CD14-positive monocyte (primary cell): ENCODE data around the gene FKBP7. TPM values are rescaled to one million over a fixed set of nuclear protein-coding genes. Genes with fewer than 3 reads are reported as not detected.

Experiments
- DNase-seq, 3 donors: peaks; one replicate each; pipeline ENCODE4 v3.0.0-alpha.2; 2011 to 2022
- H2AFZ ChIP-seq: 2 replicates; pipeline ENCODE4 v1.6.0; 2012; ENCODE audit warnings: mild to moderate bottlenecking, low read depth, low read length, inconsistent platforms; ENCODE audit not compliant: insufficient read depth, poor library complexity, severe bottlenecking
- H3K27ac ChIP-seq, 2 donors: 1 replicate in 1 of 2; 2 replicates in 1 of 2; pipeline ENCODE4 v1.5.1; 2012 to 2013; ENCODE audit warnings: low read length in 2 of 2, control low read depth in 1 of 2, inconsistent platforms in 1 of 2, low read depth in 1 of 2, mild to moderate bottlenecking in 1 of 2
- H3K27me3 ChIP-seq, 2 donors: one replicate each; pipeline versions ENCODE4 v1.6.0 to v1.6.1; 2011 to 2013; ENCODE audit warnings: low read length in 2 of 2; ENCODE audit not compliant: control insufficient read depth in 2 of 2, insufficient read depth in 2 of 2
- H3K36me3 ChIP-seq, 2 donors: replicated peaks in 1 of 2; 1 replicate in 1 of 2; 2 replicates in 1 of 2; pipeline versions ENCODE4 v1.5.1 to v1.6.1; 2012 to 2013; ENCODE audit warnings: low read length in 2 of 2, control low read depth in 1 of 2, inconsistent platforms in 1 of 2, mild to moderate bottlenecking in 1 of 2; ENCODE audit not compliant: insufficient read depth in 2 of 2, control insufficient read depth in 1 of 2
- H3K4me1 ChIP-seq, 2 donors: 1 replicate in 1 of 2; 2 replicates in 1 of 2; pipeline versions ENCODE4 v1.5.1 to v1.6.1; 2012 to 2013; ENCODE audit warnings: low read length in 2 of 2, control low read depth in 1 of 2, inconsistent platforms in 1 of 2, mild to moderate bottlenecking in 1 of 2, moderate library complexity in 1 of 2; ENCODE audit not compliant: insufficient read depth in 2 of 2, control insufficient read depth in 1 of 2
- H3K4me2 ChIP-seq: replicated peaks from 2 replicates; pipeline ENCODE3; 2012; ENCODE audit warnings: low read length, moderate library complexity, mild to moderate bottlenecking; ENCODE audit not compliant: poor library complexity, severe bottlenecking; ENCODE audit errors: extremely low read depth
- H3K4me3 ChIP-seq, 3 experiments: fragments of 200-600 bp in 1 of 3; sonication (generic) in 1 of 3; replicated peaks in 1 of 3; 1 replicate in 2 of 3; 2 replicates in 1 of 3; pipeline ENCODE4 v1.5.1; 2011 to 2013; ENCODE audit warnings: low read length in 3 of 3, mild to moderate bottlenecking in 3 of 3, control low read depth in 2 of 3, low read depth in 2 of 3, inconsistent platforms in 1 of 3, moderate library complexity in 1 of 3
- H3K79me2 ChIP-seq: 2 replicates; pipeline ENCODE4 v1.6.0; 2012; ENCODE audit warnings: mild to moderate bottlenecking, control low read depth, inconsistent platforms, low read length, moderate library complexity; ENCODE audit not compliant: insufficient read depth
- H3K9ac ChIP-seq: 2 replicates; pipeline ENCODE4 v1.6.0; 2017; ENCODE audit warnings: low read length, mild to moderate bottlenecking; ENCODE audit not compliant: insufficient read depth, poor library complexity, severe bottlenecking
- H3K9me3 ChIP-seq, 2 donors: replicated peaks in 1 of 2; 1 replicate in 1 of 2; 2 replicates in 1 of 2; pipeline versions ENCODE4 v1.5.1 to v1.6.1; 2012 to 2013; ENCODE audit warnings: low read length in 2 of 2, control low read depth in 1 of 2; ENCODE audit not compliant: control insufficient read depth in 1 of 2, insufficient read depth in 1 of 2
- H4K20me1 ChIP-seq: 2 replicates; pipeline ENCODE4 v1.6.0; 2012; ENCODE audit warnings: mild to moderate bottlenecking, low read length, control low read depth, moderate library complexity; ENCODE audit not compliant: insufficient read depth
- H3K27ac Mint-ChIP-seq, 7 donors: one replicate each; pipeline ENCODE4 v1.8.0; 2020; ENCODE audit warnings: mild to moderate bottlenecking in 7 of 7, mixed read lengths in 7 of 7, moderate library complexity in 6 of 7, inconsistent platforms in 2 of 7
- H3K27me3 Mint-ChIP-seq, 3 donors: one replicate each; pipeline ENCODE4 v1.8.0; 2021 to 2022; ENCODE audit warnings: low read depth in 3 of 3, mild to moderate bottlenecking in 3 of 3, mixed read lengths in 3 of 3, moderate library complexity in 3 of 3, inconsistent platforms in 1 of 3
- H3K36me3 Mint-ChIP-seq, 2 donors: one replicate each; pipeline ENCODE4 v1.8.0; 2020; ENCODE audit warnings: mixed read lengths in 2 of 2, inconsistent platforms in 1 of 2, mild to moderate bottlenecking in 1 of 2
- H3K4me1 Mint-ChIP-seq: one replicate; pipeline ENCODE4 v1.8.0; 2020; ENCODE audit warnings: mild to moderate bottlenecking, mixed read lengths
- H3K4me3 Mint-ChIP-seq, 2 donors: one replicate each; pipeline ENCODE4 v1.8.0; 2020; ENCODE audit warnings: mild to moderate bottlenecking in 2 of 2, mixed read lengths in 2 of 2, moderate library complexity in 1 of 2
- H3K9me3 Mint-ChIP-seq, 7 donors: one replicate each; pipeline ENCODE4 v1.8.0; 2020 to 2022; ENCODE audit warnings: mixed read lengths in 7 of 7, mild to moderate bottlenecking in 6 of 7, moderate library complexity in 6 of 7, inconsistent platforms in 2 of 7
- CTCF ChIP-seq: fragments of 200-600 bp; IDR thresholded peaks from one replicate; pipeline ENCODE4 v1.8.0; 2022; ENCODE audit warnings: antibody characterized with exemption, mild to moderate bottlenecking
- WGBS: methylation state at CpG from one replicate; pipeline ENCODE4 v1.1.5; 2013; ENCODE audit warnings: missing lambda C conversion rate; ENCODE audit not compliant: insufficient coverage; 5-methylcytosine and 5-hydroxymethylcytosine counted together
- intact Hi-C, 2 donors: fragments of 100-400 bp; cut with micrococcal nuclease; formaldehyde crosslinking; loops; one replicate each; pipeline versions ENCODE4 v1.15.0 to v1.15.1; 2023
- polyA plus RNA-seq, 3 donors: library from polyadenylated mRNA; depleted of rRNA in 1 of 3; unstranded in 2 of 3; stranded (reverse) in 1 of 3; fragments of 300-500 nt in 2 of 3; fragments of >200 nt in 1 of 3; fragmentation: Illumina TruSeq in 2 of 3; gene quantifications; 1 replicate in 2 of 3; 2 replicates in 1 of 3; pipeline ENCODE4 v1.2.3, GENCODE V29; 2012 to 2021

Gene FKBP7
- polyA plus RNA-seq, 3 donors = 0.25 to 1.6 (median 0.57) TPM

GRCh38 chr2:178506101-178506500 is 27.7 kb upstream of the FKBP7 start:
- H3K4me1 Mint-ChIP-seq = peaks cover 2% of the 10 kb centered on the region
- H3K27me3 ChIP-seq = no peaks in the 10 kb centered on the region
- TF ChIP-seq CTCF = no peak
- H3K9me3 ChIP-seq = no peaks in the 10 kb centered on the region
- intact Hi-C loops = no loop called here
- H3K9ac ChIP-seq = no peak overlapping the region
- peak overlapping the region in 1 of 2 donors; percentile 12 for H3K27ac ChIP-seq
- no peak for DNase-seq
- H3K27me3 Mint-ChIP-seq = no peaks in the 10 kb centered on the region
- H3K36me3 ChIP-seq = peaks cover 60 to 80% of the 10 kb centered on the region in 2 donors
- no peak overlapping the region for H3K4me2 ChIP-seq
- no peaks in the 10 kb centered on the region for H3K4me1 ChIP-seq
- no peak overlapping the region for H3K4me3 Mint-ChIP-seq
- H3K27ac Mint-ChIP-seq = no peak overlapping the region
- H3K79me2 ChIP-seq = no peaks in the 10 kb centered on the region
- no peaks in the 10 kb centered on the region for H4K20me1 ChIP-seq
- no CpG with 5 or more reads among the region's 1 CpG for WGBS
- peaks cover 69 to 75% of the 10 kb centered on the region in 2 donors for H3K36me3 Mint-ChIP-seq
- no peak overlapping the region for H2AFZ ChIP-seq
- H3K4me3 ChIP-seq = no peak overlapping the region
- H3K9me3 Mint-ChIP-seq = no peaks in the 10 kb centered on the region

GRCh38 chr2:178502751-178503150 is 24.4 kb upstream of the FKBP7 start:
- no peaks in the 10 kb centered on the region for H3K9me3 ChIP-seq
- no peak for TF ChIP-seq CTCF
- no peaks in the 10 kb centered on the region for H3K79me2 ChIP-seq
- intact Hi-C loops = no loop called here
- H4K20me1 ChIP-seq = no peaks in the 10 kb centered on the region
- H3K4me1 ChIP-seq = no peaks in the 10 kb centered on the region
- DNase-seq = no peak
- no peak overlapping the region for H3K4me3 ChIP-seq
- no peak overlapping the region for H2AFZ ChIP-seq
- no peaks in the 10 kb centered on the region for H3K27me3 Mint-ChIP-seq
- H3K4me1 Mint-ChIP-seq = no peaks in the 10 kb centered on the region
- no peaks in the 10 kb centered on the region for H3K27me3 ChIP-seq
- no peak overlapping the region for H3K4me3 Mint-ChIP-seq
- no peaks in the 10 kb centered on the region for H3K9me3 Mint-ChIP-seq
- H3K9ac ChIP-seq = no peak overlapping the region
- H3K36me3 ChIP-seq = peaks cover 82 to 89% of the 10 kb centered on the region in 2 donors
- WGBS = no CpG with 5 or more reads among the region's 4 CpGs
- H3K27ac ChIP-seq = no peak overlapping the region
- H3K4me2 ChIP-seq = no peak overlapping the region
- H3K27ac Mint-ChIP-seq = no peak overlapping the region
- H3K36me3 Mint-ChIP-seq = peaks cover 77 to 79% of the 10 kb centered on the region in 2 donors
